GM19240 (cell line): ENCODE measurements around the gene NFKBIZ.
"Not testable (repeated sequence)": the region's sequence is repeated elsewhere in the genome, so short reads cannot be mapped to it uniquely, and the experiment has no call there.

Source experiments
- DNase-seq: peaks from one replicate; pipeline ENCODE4 v3.0.0; 2011; ENCODE audit warnings: low spot score; ENCODE audit not compliant: insufficient read length

NFKBIZ gene

DNA sequence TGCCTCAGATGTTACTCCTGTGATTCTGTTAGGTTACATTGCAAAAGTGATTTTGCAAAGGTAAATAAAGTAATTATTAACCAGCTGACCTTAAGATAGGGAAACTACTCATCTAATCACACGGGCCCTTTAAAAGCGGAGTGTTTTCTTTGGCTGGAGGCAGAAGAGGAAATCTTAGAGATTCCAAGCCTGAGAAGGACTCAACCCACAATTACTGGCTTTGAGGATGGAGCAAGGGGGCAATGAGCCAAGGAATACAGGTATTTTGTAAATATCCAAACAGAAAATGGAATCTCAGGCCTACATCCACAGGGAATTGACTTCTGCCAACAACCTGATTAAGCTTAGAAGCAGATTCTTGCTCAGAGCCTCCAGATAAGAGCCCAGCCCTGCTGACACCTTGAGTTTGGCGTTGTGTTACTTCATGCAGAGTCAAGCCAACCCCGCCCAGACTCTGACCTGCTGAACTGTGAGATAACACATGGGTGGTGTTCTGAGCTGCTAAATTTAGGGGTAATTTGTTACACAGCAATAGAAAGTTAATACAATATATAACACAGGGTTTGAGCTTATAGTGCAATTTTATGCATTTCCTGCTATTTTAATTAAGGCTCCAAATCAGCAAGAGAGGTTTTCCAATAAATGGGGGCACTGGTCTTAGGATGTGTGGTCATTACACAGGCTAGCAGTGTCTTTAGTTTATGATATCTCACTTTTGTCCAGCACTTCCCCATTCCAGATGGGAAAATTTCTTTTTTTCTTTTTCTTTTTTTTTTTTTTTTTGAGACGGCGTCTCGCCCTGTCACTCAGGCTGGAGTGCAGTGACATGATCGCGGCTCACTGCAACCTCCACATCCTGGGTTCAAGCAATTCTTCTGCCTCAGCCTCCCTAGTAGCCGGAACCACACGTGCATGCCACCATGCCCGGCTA lies 19.5 kb downstream of the NFKBIZ start:
- DNase-seq, result no peak

DNA sequence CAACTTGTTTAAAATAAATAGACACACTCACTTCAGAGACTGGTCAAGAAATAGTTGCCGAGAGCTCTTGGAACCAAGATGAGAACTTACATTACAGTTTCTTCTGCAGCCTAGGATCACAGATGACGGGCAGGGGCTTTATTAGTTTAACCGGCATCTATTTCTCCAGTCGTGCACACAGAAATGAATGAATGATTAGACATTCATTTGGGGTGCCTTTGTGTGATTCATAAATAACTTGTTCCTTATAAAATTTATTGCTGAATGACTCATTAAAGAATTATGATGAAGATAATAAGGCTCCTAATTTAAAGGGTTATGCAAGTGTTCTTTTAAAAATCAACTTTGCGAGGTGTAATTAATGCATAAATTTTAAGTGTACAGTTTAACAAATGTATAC lies 20.8 kb downstream of the NFKBIZ start:
- DNase-seq, result no peak

DNA sequence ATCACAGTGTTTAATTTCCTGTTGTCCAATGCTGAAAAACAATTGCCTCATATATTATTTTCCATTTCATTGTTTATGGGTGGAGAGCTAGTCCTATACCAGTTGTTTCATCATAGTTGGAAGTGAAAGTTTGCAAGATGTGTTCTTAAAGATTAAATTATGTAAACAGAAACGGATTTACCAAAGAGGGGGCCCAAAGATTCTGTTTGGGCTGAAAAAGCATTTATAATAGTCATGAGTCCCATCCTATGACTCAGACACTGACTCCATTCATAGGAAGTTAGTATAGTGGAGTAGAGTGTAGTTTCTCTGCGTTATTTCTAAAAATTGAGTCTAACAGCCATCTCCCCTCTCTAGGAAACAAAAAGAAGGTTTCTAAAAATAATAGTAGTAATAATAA lies 24.3 kb downstream of the NFKBIZ start:
- no peak for DNase-seq

DNA sequence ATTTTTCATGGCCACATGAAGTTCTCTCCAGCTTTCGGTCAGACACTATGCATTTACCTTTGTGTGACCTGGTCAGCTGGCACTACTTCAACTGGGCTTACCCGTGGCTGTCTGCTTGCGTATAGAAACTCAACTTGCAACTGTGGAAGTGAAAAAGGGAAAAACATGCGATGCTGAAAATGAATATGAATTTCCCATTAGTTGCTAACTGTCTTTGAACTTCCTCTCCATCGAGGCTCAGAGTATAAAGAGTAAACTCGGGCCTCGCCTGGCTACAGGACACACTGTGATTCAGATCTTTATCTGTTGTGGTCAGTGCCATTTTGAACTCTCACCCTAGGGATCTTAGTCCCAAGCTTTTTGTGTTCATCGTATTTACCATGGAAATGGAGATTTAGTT lies 26.8 kb downstream of the NFKBIZ start:
- no peak for DNase-seq

DNA sequence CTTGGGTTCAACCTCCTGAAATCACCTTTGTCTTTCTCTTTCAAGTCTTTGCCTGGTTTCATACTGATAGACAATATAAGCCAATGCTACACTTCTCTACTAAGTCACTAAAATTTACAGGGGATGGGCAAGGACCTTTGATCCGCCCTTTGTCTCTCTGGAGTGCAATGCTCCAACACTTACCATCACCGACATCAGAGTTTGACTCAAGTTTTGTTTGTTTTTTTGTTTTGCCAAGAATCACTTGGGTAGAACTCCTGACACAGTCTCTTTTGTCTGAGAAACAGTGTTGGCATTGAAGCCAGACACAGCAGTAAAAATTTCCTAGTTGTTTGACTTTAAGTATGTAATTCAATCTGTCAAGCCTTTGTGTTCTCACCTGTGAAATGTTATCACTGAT lies 29.3 kb downstream of the NFKBIZ start:
- DNase-seq, result no peak

DNA sequence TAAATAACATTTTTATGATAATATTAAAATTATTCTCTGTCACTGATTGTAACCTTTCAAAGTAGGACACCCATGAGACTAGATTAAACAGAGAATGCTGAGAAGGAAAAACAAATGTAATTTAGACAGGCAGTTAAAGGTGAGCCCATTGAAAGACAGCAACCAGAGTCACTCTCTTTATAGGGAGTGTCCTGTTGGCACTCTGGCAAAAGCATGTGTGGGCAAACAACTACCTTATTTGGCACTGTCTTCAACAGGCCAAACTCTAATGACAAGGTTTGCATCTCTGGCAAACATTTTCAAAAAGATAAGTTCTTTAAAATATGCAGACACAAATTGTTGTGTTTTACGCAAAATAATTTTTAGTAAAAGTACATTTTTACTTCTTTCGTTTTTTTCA lies 29.8 kb downstream of the NFKBIZ start:
- DNase-seq, result no peak

DNA sequence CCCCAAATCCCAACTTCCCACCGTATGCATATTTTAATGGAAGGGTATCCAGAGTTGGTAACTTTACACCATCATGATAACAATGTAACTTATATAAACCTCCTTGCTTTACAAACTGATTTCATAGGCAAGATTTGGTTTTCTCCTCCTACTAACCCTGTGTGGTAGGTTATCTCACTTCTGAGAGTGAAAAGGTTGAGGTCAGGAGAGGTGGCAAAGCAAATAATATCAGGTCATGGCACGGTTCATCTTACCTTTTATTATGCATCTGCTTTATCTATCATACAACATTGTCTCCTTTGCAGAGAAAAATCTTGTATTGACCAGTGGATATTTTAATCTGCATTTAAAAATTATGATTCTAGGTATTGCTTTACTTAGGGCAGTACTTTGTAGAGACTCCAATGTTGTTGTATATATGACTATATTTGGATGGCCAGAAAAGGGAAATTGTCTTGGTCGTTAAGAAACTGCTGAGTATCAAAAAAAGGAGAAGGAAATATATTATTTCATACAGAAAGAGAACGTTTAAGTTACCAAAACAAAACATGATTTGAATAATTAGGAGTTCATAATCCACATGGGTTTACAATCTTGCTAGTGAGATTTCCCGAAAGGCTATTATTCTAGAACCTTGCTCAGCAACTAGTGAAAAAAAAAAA lies 30.4 kb downstream of the NFKBIZ start:
- DNase-seq, result no peak

DNA sequence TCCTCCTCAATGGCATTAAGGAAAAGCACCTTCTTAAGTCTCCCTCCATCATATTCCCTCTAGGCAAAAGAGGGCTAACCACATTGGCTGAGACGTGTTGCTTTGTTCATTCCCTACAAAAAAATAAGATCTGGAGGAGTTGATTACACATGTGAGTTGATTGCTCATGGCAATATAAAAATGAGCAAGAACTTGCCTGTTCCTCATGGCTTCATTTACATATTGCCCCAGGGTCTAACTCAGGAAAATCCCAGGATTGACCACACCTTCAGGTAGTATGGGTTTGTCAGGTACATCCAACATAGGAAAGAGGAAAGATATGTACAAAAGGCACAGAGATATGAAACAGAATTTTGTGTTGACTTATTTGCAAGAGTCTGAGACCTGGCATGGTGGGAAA lies 35.5 kb downstream of the NFKBIZ start:
- no peak for DNase-seq

GRCh38 chr3:101885584-101885983 lies 36.3 kb downstream of the NFKBIZ start:
- not testable (repeated sequence) for DNase-seq

DNA sequence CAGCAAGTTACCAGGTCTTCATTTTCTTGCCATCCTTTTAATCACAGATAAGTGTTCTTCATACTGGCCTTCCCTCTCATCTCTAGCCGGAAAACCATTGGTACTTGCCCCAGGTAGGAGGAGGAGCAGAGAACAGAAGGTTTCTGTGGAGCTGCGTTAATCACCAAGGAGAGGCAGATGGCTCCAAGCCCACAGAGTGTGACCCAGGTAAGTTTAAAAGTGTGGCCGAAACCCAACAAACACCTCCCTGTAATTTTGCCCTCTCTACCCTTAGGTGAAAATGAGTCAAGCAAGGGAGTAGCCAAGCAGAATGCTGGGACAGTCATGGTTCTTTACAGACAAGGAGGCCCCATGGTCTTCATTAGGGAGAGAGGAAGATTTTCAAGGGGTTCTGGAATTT lies 37.3 kb downstream of the NFKBIZ start:
- DNase-seq, result no peak

DNA sequence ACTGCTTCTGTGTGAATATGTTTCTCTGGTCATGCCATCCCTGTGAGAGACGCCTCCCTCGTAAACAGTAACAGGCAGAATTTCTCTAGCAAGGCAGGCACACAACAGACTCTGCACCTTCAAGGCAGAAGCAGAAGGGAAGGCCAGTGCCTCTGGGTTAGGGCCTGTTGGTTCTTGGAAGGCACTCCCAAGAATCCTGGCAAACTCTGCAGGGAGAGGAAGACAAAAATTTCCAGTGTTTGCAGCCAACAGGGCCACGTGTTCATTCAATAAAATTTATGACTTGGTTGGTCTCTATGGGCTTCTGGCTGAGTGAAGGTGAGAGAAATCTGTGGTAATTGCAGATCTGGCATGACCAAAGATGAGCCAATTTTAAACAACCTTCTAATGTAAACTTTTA lies 39.3 kb downstream of the NFKBIZ start:
- DNase-seq, result no peak

DNA sequence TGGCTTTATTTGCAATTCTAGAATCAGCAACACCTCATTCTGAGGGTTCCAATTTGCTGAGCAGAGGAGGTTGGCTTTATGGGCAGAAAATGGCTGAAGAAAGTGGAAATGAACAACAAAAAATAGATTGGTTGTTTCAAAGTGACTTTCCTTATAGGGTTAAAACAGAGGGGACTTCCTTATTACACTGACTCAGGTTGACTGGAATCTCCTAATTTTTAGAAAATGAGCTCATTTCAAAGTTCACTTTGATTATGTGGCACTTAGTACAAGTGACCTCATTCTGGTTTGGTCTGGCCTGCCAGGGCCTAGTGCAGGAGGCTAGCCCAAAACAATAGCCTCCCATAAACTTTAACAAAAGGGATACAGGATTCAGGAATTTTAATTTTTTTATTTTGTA lies 41.4 kb downstream of the NFKBIZ start:
- no peak for DNase-seq

DNA sequence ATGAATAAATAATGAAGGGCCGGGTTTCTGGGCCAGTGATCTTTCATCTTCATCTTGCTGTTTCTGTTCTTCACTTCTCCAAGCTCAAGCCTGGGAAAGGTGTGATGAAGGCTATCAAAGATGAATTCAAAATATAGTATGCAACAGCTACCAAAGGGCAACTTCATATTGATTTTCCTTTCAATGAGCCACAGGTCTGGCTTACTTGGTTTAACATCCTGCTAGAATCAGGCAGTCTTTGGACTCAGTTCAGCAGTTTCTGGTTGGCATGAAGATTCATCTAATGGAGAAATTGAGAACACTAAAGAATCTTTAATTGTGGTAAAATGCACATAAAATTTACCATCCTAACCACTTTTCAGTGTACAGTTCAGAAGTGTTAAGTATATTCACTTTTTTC lies 43.3 kb downstream of the NFKBIZ start:
- no peak for DNase-seq

- no peak for DNase-seq
Measured at GRCh38 chr3:101896083-101896757, 46.9 kb downstream of the NFKBIZ start.

- DNase-seq, result no peak
Measured at GRCh38 chr3:101897013-101897412, 47.7 kb downstream of the NFKBIZ start.

GRCh38 chr3:101898039-101898438 lies 48.7 kb downstream of the NFKBIZ start:
- no peak for DNase-seq

DNA sequence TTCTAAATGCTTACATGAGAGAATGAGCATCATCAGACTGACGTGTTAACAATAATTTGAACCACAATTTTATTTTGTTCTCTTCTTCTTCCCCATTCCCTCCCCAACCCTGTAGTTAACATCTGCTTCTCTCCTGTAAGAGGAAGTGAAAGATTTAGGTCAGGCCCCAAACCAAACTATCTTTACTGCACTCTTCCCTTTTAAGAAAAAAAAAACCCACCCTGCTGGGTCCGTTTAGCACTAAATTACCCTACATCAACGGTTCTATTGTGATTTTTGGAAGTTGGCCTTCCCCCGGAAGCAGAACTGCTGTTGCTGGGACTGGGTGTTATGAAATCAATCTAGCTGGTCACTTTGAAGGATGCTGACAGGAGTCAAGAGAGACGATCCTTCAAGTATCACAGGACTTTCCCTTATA lies 49.4 kb downstream of the NFKBIZ start:
- peak; percentile 13 for DNase-seq

DNA sequence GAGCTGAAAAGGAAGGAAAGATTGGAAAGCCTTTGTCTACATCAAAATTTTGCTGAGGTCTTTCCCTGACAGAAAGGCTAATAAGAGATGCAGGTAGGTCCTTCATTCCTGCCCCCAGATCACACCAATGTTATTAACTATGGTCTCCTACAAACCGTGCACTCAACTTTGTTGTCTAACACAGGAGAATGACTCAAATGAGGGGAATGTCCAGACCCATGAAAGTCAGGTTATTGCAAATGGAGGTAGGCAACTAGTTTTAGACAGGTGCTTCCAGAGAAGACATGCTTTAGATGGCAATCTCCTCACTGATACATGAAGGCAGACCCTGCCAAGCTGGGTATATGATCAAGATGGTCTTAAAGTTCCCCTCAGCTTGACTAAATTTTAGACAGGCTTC lies 51.0 kb downstream of the NFKBIZ start:
- no peak for DNase-seq

GRCh38 chr3:101900736-101901135 lies 51.4 kb downstream of the NFKBIZ start:
- DNase-seq, result no peak

DNA sequence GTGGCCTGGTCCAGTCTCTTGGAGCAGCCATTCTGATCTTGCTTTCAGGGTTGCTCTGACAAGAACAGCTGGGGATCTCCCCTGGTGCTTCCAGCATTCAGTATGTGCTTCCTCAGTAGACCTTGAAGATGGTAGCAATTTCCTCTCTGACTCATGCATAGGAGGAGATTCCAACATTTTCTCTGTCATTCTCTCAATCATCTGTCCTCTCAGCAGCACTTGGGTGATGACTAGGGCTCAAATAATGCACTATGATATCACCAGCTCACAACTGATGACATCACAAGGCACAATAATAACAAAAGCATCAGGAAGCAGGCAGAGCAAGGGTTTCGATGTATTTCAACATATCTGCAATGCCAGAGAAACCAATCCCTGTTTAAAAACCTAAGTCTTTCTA lies 52.7 kb downstream of the NFKBIZ start:
- DNase-seq, result no peak

DNA sequence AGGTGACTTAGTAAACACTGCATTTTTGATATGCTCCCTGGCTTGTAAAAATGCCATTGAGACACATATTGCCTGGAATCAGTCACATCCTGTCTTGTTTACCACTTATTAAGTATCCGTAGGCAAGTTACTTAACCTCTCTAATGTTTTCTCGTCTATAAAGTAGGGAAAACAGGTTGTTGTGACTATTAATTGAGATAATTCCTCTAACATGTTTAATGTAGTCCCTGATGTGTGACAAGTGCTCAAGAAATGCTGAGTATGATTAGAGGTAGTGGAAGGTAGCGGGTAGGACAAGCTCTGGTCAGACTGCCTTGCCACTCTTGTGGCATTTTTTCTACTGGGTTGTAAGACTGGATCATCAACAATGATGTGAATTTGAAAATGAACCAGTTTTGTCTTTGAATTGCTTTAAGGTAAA lies 54.1 kb downstream of the NFKBIZ start:
- no peak for DNase-seq

DNA sequence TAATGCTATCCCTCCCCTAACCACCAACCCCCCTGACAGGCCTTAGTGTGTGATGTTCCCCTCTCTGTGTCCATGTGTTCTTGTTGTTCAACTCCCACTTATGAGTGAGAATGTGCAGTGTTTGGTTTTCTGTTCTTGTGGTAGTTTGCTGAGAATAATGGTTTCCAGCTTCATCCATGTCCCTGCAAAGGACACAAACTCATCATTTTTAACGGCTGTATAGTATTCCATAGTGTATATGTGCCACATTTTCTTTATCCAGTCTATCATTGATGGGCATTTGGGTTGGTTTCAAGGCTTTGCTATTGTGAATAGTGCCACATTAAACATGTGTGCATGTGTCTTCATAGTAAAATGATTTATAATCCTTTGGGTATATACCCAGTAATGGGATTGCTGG lies 56.3 kb downstream of the NFKBIZ start:
- DNase-seq, result not testable (repeated sequence)
